DOHH2 (cell line): ENCODE results near the gene PIP5K1C.

Experiments
- H3F3A ChIP-seq: fragments of 200-600 bp; sonication (generic), shearing (Covaris generic); 2 replicates; pipeline ENCODE4 v1.6.0; 2016; ENCODE audit warnings: antibody characterized with exemption, mild to moderate bottlenecking; ENCODE audit not compliant: control insufficient read depth, insufficient read depth
- H3K27ac ChIP-seq: fragments of 200-600 bp; sonication (generic); 2 replicates; pipeline ENCODE4 v1.5.1; 2014; ENCODE audit warnings: low read depth, mild to moderate bottlenecking, low read length, moderate library complexity
- H3K27me3 ChIP-seq: fragments of 200-600 bp; sonication (generic); 2 replicates; pipeline ENCODE4 v1.6.1; 2014; ENCODE audit warnings: mild to moderate bottlenecking, low read length, mixed read lengths; ENCODE audit not compliant: control insufficient read depth
- H3K36me3 ChIP-seq: fragments of 200-600 bp; sonication (generic); 2 replicates; pipeline ENCODE4 v1.6.1; 2014; ENCODE audit warnings: mild to moderate bottlenecking, low read length, moderate library complexity, mixed read lengths; ENCODE audit not compliant: control insufficient read depth
- H3K4me1 ChIP-seq: fragments of 200-600 bp; sonication (generic); 2 replicates; pipeline ENCODE4 v1.6.1; 2014; ENCODE audit warnings: mild to moderate bottlenecking, low read length, mixed read lengths; ENCODE audit not compliant: control insufficient read depth
- H3K4me2 ChIP-seq: fragments of 200-600 bp; sonication (generic); 2 replicates; pipeline ENCODE4 v1.6.0; 2014; ENCODE audit warnings: mild to moderate bottlenecking, low read length, moderate library complexity
- H3K4me3 ChIP-seq: fragments of 200-600 bp; sonication (generic); 2 replicates; pipeline ENCODE4 v1.5.1; 2014; ENCODE audit warnings: mild to moderate bottlenecking, low read length, mixed read lengths
- H3K79me2 ChIP-seq: fragments of 200-600 bp; sonication (generic); 2 replicates; pipeline ENCODE4 v1.6.1; 2014; ENCODE audit warnings: mild to moderate bottlenecking, low read length, mixed read lengths; ENCODE audit not compliant: control insufficient read depth
- H3K9me2 ChIP-seq: fragments of 200-600 bp; sonication (generic); replicated peaks from 2 replicates; pipeline ENCODE4 v1.6.1; 2014; ENCODE audit warnings: mild to moderate bottlenecking, low read length, mixed read lengths; ENCODE audit not compliant: control insufficient read depth
- H3K9me3 ChIP-seq: fragments of 200-600 bp; sonication (generic); 2 replicates; pipeline ENCODE4 v1.6.1; 2014; ENCODE audit warnings: antibody characterized with exemption, low read length, mixed read lengths; ENCODE audit not compliant: control insufficient read depth, insufficient read depth
- H4K20me1 ChIP-seq: fragments of 200-600 bp; sonication (generic); 2 replicates; pipeline ENCODE4 v1.6.0; 2014; ENCODE audit warnings: low read depth, mild to moderate bottlenecking, antibody characterized with exemption, low read length, moderate library complexity; ENCODE audit not compliant: control insufficient read depth, insufficient read depth
- CTCF ChIP-seq: fragments of 200-600 bp; sonication (generic); IDR thresholded peaks from one replicate; pipeline ENCODE4 v1.5.1; 2014; ENCODE audit warnings: antibody characterized with exemption, mild to moderate bottlenecking, low read depth, low read length; ENCODE audit not compliant: poor library complexity, severe bottlenecking
- EZH2phosphoT487 ChIP-seq: fragments of 200-600 bp; sonication (generic); IDR thresholded peaks from 2 replicates; pipeline ENCODE4 v1.6.1; 2017; ENCODE audit warnings: borderline replicate concordance, mild to moderate bottlenecking, antibody characterized with exemption, low read length, moderate library complexity, mixed read lengths

Gene PIP5K1C

GRCh38 chr19:3738477-3739220 lies 38.4 kb upstream of the PIP5K1C start:
- peaks cover 3% of the 10 kb centered on the region for H3K4me1 ChIP-seq
- H3K9me2 ChIP-seq, result no peaks in the 10 kb centered on the region
- no peaks in the 10 kb centered on the region for H3F3A ChIP-seq
- no peak overlapping the region for H3K4me2 ChIP-seq
- no peaks in the 10 kb centered on the region for H4K20me1 ChIP-seq
- peaks cover 3% of the 10 kb centered on the region; the same call in 1 of the 2 replicates for H3K9me3 ChIP-seq
- no peak overlapping the region for H3K4me3 ChIP-seq
- TF ChIP-seq EZH2phosphoT487 (no peak), CTCF (no peak)
- H3K36me3 ChIP-seq, result no peaks in the 10 kb centered on the region
- no peaks in the 10 kb centered on the region for H3K79me2 ChIP-seq
- H3K27me3 ChIP-seq, result no peaks in the 10 kb centered on the region
- H3K27ac ChIP-seq, result no peak overlapping the region

GRCh38 chr19:3737487-3738205 lies 37.4 kb upstream of the PIP5K1C start:
- H3K4me1 ChIP-seq, result no peaks in the 10 kb centered on the region
- H3K79me2 ChIP-seq, result no peaks in the 10 kb centered on the region
- H3K9me3 ChIP-seq, result no peaks in the 10 kb centered on the region
- H3K36me3 ChIP-seq, result no peaks in the 10 kb centered on the region
- no peak overlapping the region for H3K4me2 ChIP-seq
- TF ChIP-seq CTCF, result no peak
- no peak for TF ChIP-seq EZH2phosphoT487
- H3K27me3 ChIP-seq, result no peaks in the 10 kb centered on the region
- no peak overlapping the region for H3K27ac ChIP-seq
- no peak overlapping the region for H3K4me3 ChIP-seq
- no peaks in the 10 kb centered on the region for H3F3A ChIP-seq
- H3K9me2 ChIP-seq, result no peaks in the 10 kb centered on the region
- H4K20me1 ChIP-seq, result no peaks in the 10 kb centered on the region

GRCh38 chr19:3736106-3736724 lies 35.9 kb upstream of the PIP5K1C start:
- H3F3A ChIP-seq, result no peaks in the 10 kb centered on the region
- no peak overlapping the region for H3K27ac ChIP-seq
- H3K4me3 ChIP-seq, result no peak overlapping the region
- H4K20me1 ChIP-seq, result no peaks in the 10 kb centered on the region
- no peaks in the 10 kb centered on the region for H3K9me3 ChIP-seq
- H3K4me2 ChIP-seq, result no peak overlapping the region
- no peaks in the 10 kb centered on the region for H3K9me2 ChIP-seq
- H3K79me2 ChIP-seq, result no peaks in the 10 kb centered on the region
- H3K4me1 ChIP-seq, result no peaks in the 10 kb centered on the region
- H3K36me3 ChIP-seq, result no peaks in the 10 kb centered on the region
- H3K27me3 ChIP-seq, result no peaks in the 10 kb centered on the region
- no peak for TF ChIP-seq CTCF
- no peak for TF ChIP-seq EZH2phosphoT487
